Stomach (tissue), 9 donors: Measurements from ENCODE around the gene SAA1. TPM values are rescaled to one million over a fixed set of nuclear protein-coding genes. Genes with fewer than 3 reads are reported as not detected.
"Not testable (repeated sequence)": the region's sequence is repeated elsewhere in the genome, so short reads cannot be mapped to it uniquely, and the experiment has no call there.

Source experiments
- DNase-seq, 2 donors: peaks; one replicate each; pipeline versions ENCODE4 v3.0.0 to v3.0.0-alpha.2; 2013 to 2019
- H3K27ac ChIP-seq, 5 donors: fragments of 200-600 bp in 4 of 5; sonication (generic) in 4 of 5; one replicate each; pipeline ENCODE4 v1.5.1; 2013 to 2019; ENCODE audit warnings: mild to moderate bottlenecking in 1 of 5, moderate library complexity in 1 of 5
- H3K27me3 ChIP-seq, 3 donors: fragments of 200-600 bp; sonication (generic); one replicate each; pipeline ENCODE4 v1.5.1; 2017 to 2019; ENCODE audit warnings: mixed run types in 1 of 3
- H3K36me3 ChIP-seq, 4 donors: fragments of 200-600 bp; sonication (generic); 1 replicate in 3 of 4; 2 replicates in 1 of 4; pipeline ENCODE4 v1.5.1; 2016 to 2019
- H3K4me1 ChIP-seq, 4 donors: fragments of 200-600 bp; sonication (generic); one replicate each; pipeline ENCODE4 v1.5.1; 2016 to 2019
- H3K4me3 ChIP-seq, 4 donors: fragments of 200-600 bp; sonication (generic) in 3 of 4; one replicate each; pipeline ENCODE4 v1.5.1; 2016 to 2019; ENCODE audit warnings: mild to moderate bottlenecking in 1 of 4
- H3K9me3 ChIP-seq, 4 donors: fragments of 200-600 bp; sonication (generic); one replicate each; pipeline ENCODE4 v1.5.1; 2016 to 2019
- CTCF ChIP-seq, 7 experiments: fragments of 450-650 bp in 4 of 7; fragments of 200-600 bp in 3 of 7; sonication (generic) in 3 of 7; IDR thresholded peaks; one replicate each; pipeline ENCODE4 v1.5.1; 2016 to 2019; ENCODE audit warnings: antibody characterized with exemption in 7 of 7, control low read depth in 2 of 7, mild to moderate bottlenecking in 1 of 7
- EP300 ChIP-seq: sonication (generic); formaldehyde crosslinking; IDR thresholded peaks from one replicate; pipeline ENCODE4 v1.6.1; 2017; ENCODE audit warnings: antibody characterized with exemption
- POLR2A ChIP-seq, 4 donors: fragments of 450-650 bp; IDR thresholded peaks; one replicate each; pipeline ENCODE4 v1.6.1; 2016; ENCODE audit warnings: antibody characterized with exemption in 4 of 4, control low read depth in 2 of 4, mild to moderate bottlenecking in 1 of 4, moderate library complexity in 1 of 4
- POLR2AphosphoS5 ChIP-seq, 3 donors: sonication (generic); formaldehyde crosslinking; IDR thresholded peaks; one replicate each; pipeline ENCODE4 v1.6.1; 2016; ENCODE audit warnings: antibody characterized with exemption in 3 of 3
- WGBS, 5 donors: extraction: QIAGEN DNeasy Blood & Tissue Kit in 3 of 5; methylation state at CpG; one replicate each; pipeline versions ENCODE4 v1.1.5 to v1.1.7; 2013 to 2018; 5-methylcytosine and 5-hydroxymethylcytosine counted together
- intact Hi-C: fragments of 100-400 bp; cut with DNase I; formaldehyde crosslinking; loops from one replicate; pipeline ENCODE4 v1.15.1; 2023; ENCODE audit warnings: low total_unique reads
- polyA plus RNA-seq, 3 donors: library from polyadenylated mRNA; stranded (reverse); fragments of 200-250 nt; gene quantifications; one replicate each; pipeline ENCODE4 v1.2.3, GENCODE V29; 2013
- total RNA-seq, 5 donors: library from RNA; depleted of rRNA; stranded (reverse); fragments of >200 nt; gene quantifications; one replicate each; pipeline versions ENCODE4 v1.1.0 to v1.2.3, GENCODE V29; 2014 to 2016
- donor health status: healthy with polysubstance abuse.
- donor health status: Bipolar disorder and iron deficiency.
- donor health status: healthy.

SAA1 gene
- total and polyA plus RNA-seq, 8 donors, result 2.7 to 289 (median 27.5) TPM; not detected in 3

GRCh38 chr11:18259259-18259658 lies 6.8 kb upstream of the SAA1 start:
- no peak overlapping the region for H3K27ac ChIP-seq
- H3K4me3 ChIP-seq, result no peak overlapping the region
- H3K36me3 ChIP-seq, result no peaks in the 10 kb centered on the region
- TF ChIP-seq EP300, result no peak
- intact Hi-C loops, result no loop called here
- H3K9me3 ChIP-seq, result no peaks in the 10 kb centered on the region
- H3K4me1 ChIP-seq, result peaks cover 0 to 6% (median 0%) of the 10 kb centered on the region in 4 donors
- no peaks in the 10 kb centered on the region for H3K27me3 ChIP-seq
- no peak for DNase-seq

GRCh38 chr11:18261721-18262120 lies 4.3 kb upstream of the SAA1 start:
- intact Hi-C loops, result no loop called here
- Histone ChIP-seq H3K27ac (no peak overlapping the region), H3K9me3 (no peaks in the 10 kb centered on the region), H3K4me1 (peaks cover 0 to 7% (median 3%) of the 10 kb centered on the region in 4 donors), H3K27me3 (no peaks in the 10 kb centered on the region), H3K4me3 (no peak overlapping the region), H3K36me3 (no peaks in the 10 kb centered on the region)
- TF ChIP-seq POLR2A (IDR thresholded peaks at IDR 0.05) (no peak), EP300 (no peak), CTCF (IDR thresholded peaks at IDR 0.05) (no peak)
- DNase-seq, result no peak
- WGBS, 5 donors, result 95 to 97% (median 96%) methylated on average over 14 of the region's 14 CpGs

- H3K4me1 ChIP-seq, H3K36me3 ChIP-seq, H3K27ac ChIP-seq, H3K9me3 ChIP-seq, DNase-seq, H3K4me3 ChIP-seq, H3K27me3 ChIP-seq, intact Hi-C loops: not testable (repeated sequence)
- WGBS, 5 donors, result 67 to 74% (median 72%) methylated on average over 8 of the region's 8 CpGs
Observed at GRCh38 chr11:18262681-18263350, 3.2 kb upstream of the SAA1 start.

- no peak for DNase-seq
- H3K9me3 ChIP-seq, result no peaks in the 10 kb centered on the region
- intact Hi-C loops, result no loop called here
- peaks cover 0 to 7% (median 3%) of the 10 kb centered on the region in 4 donors for H3K4me1 ChIP-seq
- H3K4me3 ChIP-seq, result no peak overlapping the region
- no peaks in the 10 kb centered on the region for H3K27me3 ChIP-seq
- no peaks in the 10 kb centered on the region for H3K36me3 ChIP-seq
- no peak overlapping the region for H3K27ac ChIP-seq
- TF ChIP-seq CTCF (IDR thresholded peaks at IDR 0.05), result no peak
- TF ChIP-seq POLR2A (IDR thresholded peaks at IDR 0.05), result no peak
- no peak for TF ChIP-seq POLR2AphosphoS5 (IDR thresholded peaks at IDR 0.05)
- no peak for TF ChIP-seq EP300
- WGBS, 5 donors, result 63 to 81% (median 80%) methylated on average over 4 of the region's 4 CpGs
Observed at GRCh38 chr11:18264035-18264434, 2.0 kb upstream of the SAA1 start.

GRCh38 chr11:18264677-18265555 lies 1.1 kb upstream of the SAA1 start:
- Histone ChIP-seq H3K27ac (no peak overlapping the region), H3K27me3 (no peaks in the 10 kb centered on the region), H3K4me1 (peaks cover 0 to 7% (median 0%) of the 10 kb centered on the region in 4 donors), H3K9me3 (no peaks in the 10 kb centered on the region), H3K4me3 (no peak overlapping the region), H3K36me3 (no peaks in the 10 kb centered on the region)
- intact Hi-C loops, result no loop called here
- no peak for TF ChIP-seq EP300
- no peak for TF ChIP-seq POLR2AphosphoS5 (IDR thresholded peaks at IDR 0.05)
- no peak for TF ChIP-seq POLR2A (IDR thresholded peaks at IDR 0.05)
- TF ChIP-seq CTCF (IDR thresholded peaks at IDR 0.05), result no peak
- no peak for DNase-seq
- 61 to 80% (median 69%) methylated on average over 1 of the region's 1 CpG for WGBS, 5 donors

GRCh38 chr11:18267335-18268133 lies 1.5 kb downstream of the SAA1 start:
- H3K27ac ChIP-seq, result peak overlapping the region in 2 of 5 donors; percentile 46 to 64
- H3K4me3 ChIP-seq, intact Hi-C loops, DNase-seq, H3K4me1 ChIP-seq, H3K27me3 ChIP-seq, H3K36me3 ChIP-seq, H3K9me3 ChIP-seq: not testable (repeated sequence)
- WGBS, 5 donors, result 46 to 73% (median 63%) methylated on average over 4 to 9 of the region's 10 CpGs; no CpG with 5 or more reads in 1 of the 5 donors

GRCh38 chr11:18269252-18269651 lies 3.2 kb downstream of the SAA1 start:
- DNase-seq, H3K27ac ChIP-seq, H3K36me3 ChIP-seq, H3K9me3 ChIP-seq, H3K4me3 ChIP-seq, intact Hi-C loops, H3K27me3 ChIP-seq, H3K4me1 ChIP-seq: not testable (repeated sequence)
- WGBS, 5 donors, result 80 to 88% (median 85%) methylated on average over 1 to 2 of the region's 5 CpGs; no CpG with 5 or more reads in 1 of the 5 donors
